NT2/D1 (cell line): ENCODE data around the gene RWDD4.

Experiments used
- DNase-seq: peaks from one replicate; pipeline ENCODE4 v3.0.0-alpha.2; 2011; ENCODE audit warnings: low read depth, low spot score
- H3K27me3 ChIP-seq: 2 replicates; pipeline ENCODE4 v1.6.0; 2011; ENCODE audit warnings: mild to moderate bottlenecking; ENCODE audit not compliant: insufficient read length, insufficient read depth
- H3K36me3 ChIP-seq: 2 replicates; pipeline ENCODE4 v1.6.1; 2011; ENCODE audit warnings: mild to moderate bottlenecking, low read length, mixed read lengths; ENCODE audit not compliant: insufficient read depth, insufficient read length
- H3K4me1 ChIP-seq: 2 replicates; pipeline ENCODE4 v1.5.1; 2011; ENCODE audit not compliant: insufficient read depth, insufficient read length
- H3K4me3 ChIP-seq: 2 replicates; pipeline ENCODE4 v1.5.1; 2011; ENCODE audit warnings: low read depth; ENCODE audit not compliant: insufficient read length
- H3K9ac ChIP-seq: 2 replicates; pipeline ENCODE4 v1.6.0; 2011; ENCODE audit warnings: low read depth; ENCODE audit not compliant: insufficient read length
- H3K9me3 ChIP-seq: 2 replicates; pipeline ENCODE4 v1.5.1; 2011; ENCODE audit warnings: mild to moderate bottlenecking, low read length; ENCODE audit not compliant: insufficient read depth
- SUZ12 ChIP-seq: IDR thresholded peaks from 2 replicates; pipeline ENCODE4 v1.6.1; 2011; ENCODE audit not compliant: insufficient read length, insufficient read depth; ENCODE audit errors: extremely low read depth
- YY1 ChIP-seq: IDR thresholded peaks from 2 replicates; pipeline ENCODE4 v1.6.1; 2011; ENCODE audit not compliant: insufficient read length, insufficient read depth
- ZNF274 ChIP-seq: IDR thresholded peaks from 2 replicates; pipeline ENCODE4 v1.6.1; 2011; ENCODE audit warnings: mild to moderate bottlenecking, low read depth, low read length

RWDD4 gene

GRCh38 chr4:183600189-183600685, 58.7 kb downstream of the RWDD4 start:
- DNase-seq, result peak; percentile 9
- H3K9me3 ChIP-seq, result no peaks in the 10 kb centered on the region
- H3K4me1 ChIP-seq, result no peaks in the 10 kb centered on the region
- H3K36me3 ChIP-seq, result no peaks in the 10 kb centered on the region
- TF ChIP-seq ZNF274 (no peak), YY1 (no peak), SUZ12 (no peak)
- H3K9ac ChIP-seq, result no peak overlapping the region
- no peak overlapping the region for H3K4me3 ChIP-seq
- H3K27me3 ChIP-seq, result no peaks in the 10 kb centered on the region

- Histone ChIP-seq H3K27me3 (no peaks in the 10 kb centered on the region), H3K36me3 (no peaks in the 10 kb centered on the region), H3K4me3 (no peak overlapping the region), H3K4me1 (no peaks in the 10 kb centered on the region), H3K9me3 (no peaks in the 10 kb centered on the region), H3K9ac (no peak overlapping the region)
- DNase-seq, result no peak
- TF ChIP-seq ZNF274, result no peak
- no peak for TF ChIP-seq YY1
Measured at GRCh38 chr4:183599690-183600089, 59.3 kb downstream of the RWDD4 start.

- no peaks in the 10 kb centered on the region for H3K27me3 ChIP-seq
- no peaks in the 10 kb centered on the region for H3K9me3 ChIP-seq
- no peaks in the 10 kb centered on the region for H3K4me1 ChIP-seq
- no peak for DNase-seq
- no peaks in the 10 kb centered on the region for H3K36me3 ChIP-seq
- no peak overlapping the region for H3K9ac ChIP-seq
- TF ChIP-seq SUZ12, result no peak
- TF ChIP-seq ZNF274, result no peak
- no peak for TF ChIP-seq YY1
- no peak overlapping the region for H3K4me3 ChIP-seq
Measured at GRCh38 chr4:183599284-183599683, 59.7 kb downstream of the RWDD4 start.

- Histone ChIP-seq H3K4me3 (no peak overlapping the region), H3K36me3 (no peaks in the 10 kb centered on the region), H3K9me3 (no peaks in the 10 kb centered on the region), H3K9ac (no peak overlapping the region), H3K27me3 (no peaks in the 10 kb centered on the region), H3K4me1 (no peaks in the 10 kb centered on the region)
- TF ChIP-seq YY1, result no peak
- TF ChIP-seq SUZ12, result no peak
- TF ChIP-seq ZNF274, result no peak
- no peak for DNase-seq
Measured at GRCh38 chr4:183596067-183596757, 62.8 kb downstream of the RWDD4 start.

- no peak for TF ChIP-seq ZNF274
- Histone ChIP-seq H3K27me3 (no peaks in the 10 kb centered on the region), H3K9ac (no peak overlapping the region), H3K4me1 (no peaks in the 10 kb centered on the region), H3K36me3 (no peaks in the 10 kb centered on the region), H3K4me3 (no peak overlapping the region), H3K9me3 (no peaks in the 10 kb centered on the region)
- no peak for DNase-seq
Measured at GRCh38 chr4:183594823-183595222, 64.2 kb downstream of the RWDD4 start.

- Histone ChIP-seq H3K4me1 (no peaks in the 10 kb centered on the region), H3K36me3 (no peaks in the 10 kb centered on the region), H3K27me3 (no peaks in the 10 kb centered on the region), H3K9me3 (no peaks in the 10 kb centered on the region), H3K4me3 (no peak overlapping the region), H3K9ac (no peak overlapping the region)
- TF ChIP-seq YY1, result no peak
- DNase-seq, result no peak
Measured at GRCh38 chr4:183591301-183591700, 67.7 kb downstream of the RWDD4 start.
